Right lobe of liver (tissue), 4 donors: ENCODE measurements around the gene ZNF804A.

Experiments used
- CTCF ChIP-seq, 4 donors: fragments of 200-600 bp in 3 of 4; fragments of 450-650 bp in 1 of 4; IDR thresholded peaks; one replicate each; pipeline versions ENCODE4 v1.5.1 to v1.8.0; 2016 to 2022; ENCODE audit warnings: antibody characterized with exemption in 4 of 4, mild to moderate bottlenecking in 2 of 4
- POLR2A ChIP-seq: fragments of 450-650 bp; IDR thresholded peaks from one replicate; pipeline ENCODE4 v1.6.1; 2017; ENCODE audit warnings: antibody characterized with exemption, mild to moderate bottlenecking
- donor health status: DM: no; HTN: no; CAD: no.
- donor health status: DM: no; HTN: no; CAD: no.
- donor health status: DM: no; HTN: yes; CAD: no.

DNA sequence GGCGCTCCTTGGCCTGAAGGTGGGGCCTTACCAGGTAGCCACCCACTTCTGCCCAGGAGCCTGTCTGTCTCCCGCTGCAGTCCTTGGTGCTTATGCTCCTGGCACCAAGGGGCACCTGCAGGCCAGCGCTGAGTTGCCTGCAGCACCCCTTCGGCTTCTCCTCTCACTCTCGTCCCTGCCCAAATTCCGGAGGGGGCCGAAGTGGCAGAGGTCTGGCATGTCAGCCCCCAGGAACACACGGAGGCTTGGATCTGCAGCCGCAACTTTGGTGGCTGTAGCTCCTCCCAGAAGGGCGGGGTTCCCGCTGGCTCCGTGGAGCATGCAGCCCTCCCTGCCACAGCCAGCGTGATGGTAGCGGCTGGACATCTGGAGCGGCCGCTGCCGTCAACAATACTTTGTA lies 37.7 kb upstream of the ZNF804A start:
- no peak for TF ChIP-seq POLR2A
- TF ChIP-seq CTCF (IDR thresholded peaks at IDR 0.05), result no peak
